ENCODE results near the gene GATA5. TPM values are rescaled to one million over a fixed set of nuclear protein-coding genes. Genes with fewer than 3 reads are reported as not detected.

Gene GATA5
- total RNA-seq, 4 donors from 2014 or later, result 0.23 to 2.1 (median 1.2) TPM

GRCh38 chr20:62481425-62482145 is 5.8 kb upstream of the GATA5 start:
- Histone ChIP-seq H3K27ac (no peak overlapping the region), H3K27me3 (peaks cover 96% of the 10 kb centered on the region), H3K4me3 (no peak overlapping the region)

GRCh38 chr20:62480318-62480717 is 4.5 kb upstream of the GATA5 start:
- Histone ChIP-seq H3K27me3 (peaks cover 96% of the 10 kb centered on the region), H3K4me3 (no peak overlapping the region), H3K4me1 (peaks cover 31% of the 10 kb centered on the region), H3K27ac (no peak overlapping the region), H3K9me3 (no peaks in the 10 kb centered on the region), H3K36me3 (no peaks in the 10 kb centered on the region)
- DNase-seq (ENCODE audit: low spot score in 2 of 2), result no peak
- WGBS, result 54% methylated on average over 5 of the region's 9 CpGs
- no peak for TF ChIP-seq EP300 (IDR thresholded peaks at IDR 0.05)
- TF ChIP-seq CTCF (IDR thresholded peaks at IDR 0.05), result no peak
- TF ChIP-seq POLR2AphosphoS5 (IDR thresholded peaks at IDR 0.05), result no peak

More at GRCh38 chr20:62481425-62482145, 5.8 kb upstream of the GATA5 start:
- no peak for DNase-seq (ENCODE audit: low spot score in 2 of 2)
- H3K9me3 ChIP-seq, result no peaks in the 10 kb centered on the region
- 11% methylated on average over 7 of the region's 29 CpGs for WGBS
- H3K36me3 ChIP-seq, result no peaks in the 10 kb centered on the region
- TF ChIP-seq POLR2A (IDR thresholded peaks at IDR 0.05) (no peak), EP300 (IDR thresholded peaks at IDR 0.05) (no peak), POLR2AphosphoS5 (IDR thresholded peaks at IDR 0.05) (no peak), CTCF (IDR thresholded peaks at IDR 0.05) (no peak)
- H3K4me1 ChIP-seq, result peaks cover 20% of the 10 kb centered on the region

GRCh38 chr20:62479656-62480055 is 3.9 kb upstream of the GATA5 start:
- H3K27me3 ChIP-seq, result peaks cover 96% of the 10 kb centered on the region
- WGBS, result 59% methylated on average over 3 of the region's 5 CpGs
- no peak for TF ChIP-seq CTCF (IDR thresholded peaks at IDR 0.05)
- no peak for TF ChIP-seq EP300 (IDR thresholded peaks at IDR 0.05)
- TF ChIP-seq POLR2A (IDR thresholded peaks at IDR 0.05), result no peak
- TF ChIP-seq POLR2AphosphoS5 (IDR thresholded peaks at IDR 0.05), result no peak
- no peak overlapping the region for H3K27ac ChIP-seq
- H3K9me3 ChIP-seq, result no peaks in the 10 kb centered on the region
- DNase-seq (ENCODE audit: low spot score in 2 of 2), result no peak
- H3K4me3 ChIP-seq, result no peak overlapping the region
- peaks cover 34% of the 10 kb centered on the region for H3K4me1 ChIP-seq
- no peaks in the 10 kb centered on the region for H3K36me3 ChIP-seq

GRCh38 chr20:62479156-62479555 is 3.4 kb upstream of the GATA5 start:
- Histone ChIP-seq H3K27ac (no peak overlapping the region), H3K4me1 (peaks cover 39% of the 10 kb centered on the region), H3K36me3 (no peaks in the 10 kb centered on the region), H3K27me3 (peaks cover 96% of the 10 kb centered on the region), H3K4me3 (no peak overlapping the region), H3K9me3 (no peaks in the 10 kb centered on the region)
- no peak for DNase-seq (ENCODE audit: low spot score in 2 of 2)
- TF ChIP-seq EP300 (IDR thresholded peaks at IDR 0.05) (no peak), POLR2A (IDR thresholded peaks at IDR 0.05) (no peak), POLR2AphosphoS5 (IDR thresholded peaks at IDR 0.05) (no peak), CTCF (IDR thresholded peaks at IDR 0.05) (no peak)
- WGBS, result 78% methylated on average over 12 of the region's 12 CpGs

- no peak for DNase-seq (ENCODE audit: low spot score in 2 of 2)
- WGBS, result 18% methylated on average over 16 of the region's 37 CpGs
- Histone ChIP-seq H3K4me1 (peaks cover 41% of the 10 kb centered on the region), H3K4me3 (no peak overlapping the region), H3K9me3 (no peaks in the 10 kb centered on the region), H3K27ac (no peak overlapping the region), H3K27me3 (peaks cover 96% of the 10 kb centered on the region), H3K36me3 (no peaks in the 10 kb centered on the region)
- TF ChIP-seq POLR2AphosphoS5 (IDR thresholded peaks at IDR 0.05) (no peak), POLR2A (IDR thresholded peaks at IDR 0.05) (no peak), EP300 (IDR thresholded peaks at IDR 0.05) (no peak), CTCF (IDR thresholded peaks at IDR 0.05) (no peak)
Observed at GRCh38 chr20:62477669-62478455, 2.1 kb upstream of the GATA5 start.

Measured in suprapubic skin (tissue), 4 donors.